AG09309 (cell line): ENCODE measurements around the gene SIGLEC15.

ENCODE experiments used
- DNase-seq: peaks from one replicate; pipeline ENCODE4 v3.0.0-alpha.2; 2010; ENCODE audit warnings: low read depth
- H3K4me3 ChIP-seq: 2 replicates; pipeline ENCODE4 v1.5.1; 2011; ENCODE audit warnings: mild to moderate bottlenecking, low read depth, low read length, moderate library complexity; ENCODE audit not compliant: control insufficient read depth
- TF ChIP-seq, protein P1 (sequence below): IDR thresholded peaks from 2 replicates; pipeline ENCODE4 v1.5.1; 2011; ENCODE audit warnings: mild to moderate bottlenecking, low read depth, low read length, inconsistent platforms; ENCODE audit not compliant: insufficient read depth, control insufficient read depth; ENCODE audit errors: missing control alignments

Gene SIGLEC15

DNA sequence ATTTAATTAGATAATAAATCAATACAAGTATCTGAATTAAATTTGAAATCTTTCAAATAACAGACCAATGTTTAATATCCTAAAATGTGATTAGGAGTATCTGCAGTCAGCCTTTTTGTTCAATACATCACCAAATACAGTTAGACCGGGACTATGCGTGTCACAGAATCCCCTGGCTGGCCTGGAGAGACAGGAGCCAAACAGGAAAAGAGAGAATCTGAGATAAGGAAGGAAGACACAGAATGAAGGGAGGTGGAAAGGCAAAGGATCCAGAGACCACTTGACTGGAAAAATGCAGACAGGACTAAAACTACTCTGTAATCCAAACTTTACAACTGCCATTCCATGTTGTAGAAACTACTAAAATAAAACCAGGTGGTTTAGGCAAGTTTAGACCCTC lies 66.3 kb downstream of the SIGLEC15 start:
- DNase-seq = no peak
- TF ChIP-seq, protein P1, sequence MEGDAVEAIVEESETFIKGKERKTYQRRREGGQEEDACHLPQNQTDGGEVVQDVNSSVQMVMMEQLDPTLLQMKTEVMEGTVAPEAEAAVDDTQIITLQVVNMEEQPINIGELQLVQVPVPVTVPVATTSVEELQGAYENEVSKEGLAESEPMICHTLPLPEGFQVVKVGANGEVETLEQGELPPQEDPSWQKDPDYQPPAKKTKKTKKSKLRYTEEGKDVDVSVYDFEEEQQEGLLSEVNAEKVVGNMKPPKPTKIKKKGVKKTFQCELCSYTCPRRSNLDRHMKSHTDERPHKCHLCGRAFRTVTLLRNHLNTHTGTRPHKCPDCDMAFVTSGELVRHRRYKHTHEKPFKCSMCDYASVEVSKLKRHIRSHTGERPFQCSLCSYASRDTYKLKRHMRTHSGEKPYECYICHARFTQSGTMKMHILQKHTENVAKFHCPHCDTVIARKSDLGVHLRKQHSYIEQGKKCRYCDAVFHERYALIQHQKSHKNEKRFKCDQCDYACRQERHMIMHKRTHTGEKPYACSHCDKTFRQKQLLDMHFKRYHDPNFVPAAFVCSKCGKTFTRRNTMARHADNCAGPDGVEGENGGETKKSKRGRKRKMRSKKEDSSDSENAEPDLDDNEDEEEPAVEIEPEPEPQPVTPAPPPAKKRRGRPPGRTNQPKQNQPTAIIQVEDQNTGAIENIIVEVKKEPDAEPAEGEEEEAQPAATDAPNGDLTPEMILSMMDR = no peak
- no peak overlapping the region for H3K4me3 ChIP-seq
